Transverse colon (tissue), 3 donors: ENCODE data around the gene INPP5J.

Experiments used
- POLR2A ChIP-seq: fragments of 450-650 bp; IDR thresholded peaks from one replicate; pipeline ENCODE4 v1.6.1; 2016; ENCODE audit warnings: antibody characterized with exemption, mild to moderate bottlenecking, moderate library complexity
- TF ChIP-seq, protein P1 (sequence below), 5 experiments: fragments of 200-600 bp in 3 of 5; fragments of 450-650 bp in 2 of 5; sonication (generic) in 3 of 5; IDR thresholded peaks; 1 replicate in 2 of 5; 2 replicates in 3 of 5; pipeline ENCODE4 v1.5.1; 2016 to 2017; ENCODE audit warnings: antibody characterized with exemption in 5 of 5, inconsistent platforms in 3 of 5, mild to moderate bottlenecking in 2 of 5, moderate library complexity in 1 of 5

DNA sequence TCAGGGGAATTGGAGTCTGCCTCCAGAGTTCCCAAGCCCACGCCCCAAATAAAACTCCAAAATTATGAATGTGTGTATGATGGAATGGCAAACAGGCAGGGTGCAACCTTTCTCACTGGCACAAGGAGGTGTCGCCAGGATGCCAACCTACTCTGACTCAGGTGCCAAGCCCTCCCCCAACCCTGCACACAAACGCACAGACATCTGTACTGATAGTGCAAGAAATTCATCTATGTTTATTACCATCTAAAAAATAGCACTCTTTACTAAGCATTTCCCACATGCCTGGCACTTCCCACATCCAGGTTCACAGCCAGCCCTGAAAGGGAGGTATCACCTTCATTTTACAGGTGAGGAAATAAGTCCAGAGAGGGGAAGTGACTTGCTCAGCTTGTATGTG, 16.3 kb downstream of the INPP5J start:
- TF ChIP-seq, protein P1, sequence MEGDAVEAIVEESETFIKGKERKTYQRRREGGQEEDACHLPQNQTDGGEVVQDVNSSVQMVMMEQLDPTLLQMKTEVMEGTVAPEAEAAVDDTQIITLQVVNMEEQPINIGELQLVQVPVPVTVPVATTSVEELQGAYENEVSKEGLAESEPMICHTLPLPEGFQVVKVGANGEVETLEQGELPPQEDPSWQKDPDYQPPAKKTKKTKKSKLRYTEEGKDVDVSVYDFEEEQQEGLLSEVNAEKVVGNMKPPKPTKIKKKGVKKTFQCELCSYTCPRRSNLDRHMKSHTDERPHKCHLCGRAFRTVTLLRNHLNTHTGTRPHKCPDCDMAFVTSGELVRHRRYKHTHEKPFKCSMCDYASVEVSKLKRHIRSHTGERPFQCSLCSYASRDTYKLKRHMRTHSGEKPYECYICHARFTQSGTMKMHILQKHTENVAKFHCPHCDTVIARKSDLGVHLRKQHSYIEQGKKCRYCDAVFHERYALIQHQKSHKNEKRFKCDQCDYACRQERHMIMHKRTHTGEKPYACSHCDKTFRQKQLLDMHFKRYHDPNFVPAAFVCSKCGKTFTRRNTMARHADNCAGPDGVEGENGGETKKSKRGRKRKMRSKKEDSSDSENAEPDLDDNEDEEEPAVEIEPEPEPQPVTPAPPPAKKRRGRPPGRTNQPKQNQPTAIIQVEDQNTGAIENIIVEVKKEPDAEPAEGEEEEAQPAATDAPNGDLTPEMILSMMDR (IDR thresholded peaks at IDR 0.05), result no peak
- TF ChIP-seq POLR2A, result no peak
